Chondrocyte (in vitro differentiated cells): Measurements from ENCODE around the gene DCXR. TPM values are rescaled to one million over a fixed set of nuclear protein-coding genes. Genes with fewer than 3 reads are reported as not detected.
A peak's percentile ranks its signal among the peaks of the same experiment; 100 is the strongest.

Experiments
- DNase-seq: peaks from one replicate; pipeline ENCODE4 v3.0.0; 2021; ENCODE audit warnings: mixed read lengths, low spot score
- H3K27ac Mint-ChIP-seq: one replicate; pipeline ENCODE4 v1.8.0; 2021; ENCODE audit warnings: mild to moderate bottlenecking, moderate library complexity, mixed read lengths; ENCODE audit not compliant: unreplicated experiment
- H3K27me3 Mint-ChIP-seq: 2 replicates; pipeline ENCODE4 v1.8.0; 2021; ENCODE audit warnings: low read depth, mixed read lengths
- H3K36me3 Mint-ChIP-seq: 2 replicates; pipeline ENCODE4 v1.8.0; 2021; ENCODE audit warnings: low read depth, mixed read lengths
- H3K4me1 Mint-ChIP-seq: 2 replicates; pipeline ENCODE4 v1.8.0; 2021; ENCODE audit warnings: low read depth, mild to moderate bottlenecking, mixed read lengths
- H3K4me3 Mint-ChIP-seq: one replicate; pipeline ENCODE4 v1.8.0; 2021; ENCODE audit warnings: mild to moderate bottlenecking, moderate library complexity, mixed read lengths; ENCODE audit not compliant: unreplicated experiment
- H3K9me3 Mint-ChIP-seq: 2 replicates; pipeline ENCODE4 v1.8.0; 2021; ENCODE audit warnings: low read depth, mixed read lengths
- total RNA-seq: library from RNA; stranded (reverse); gene quantifications from 3 replicates; pipeline ENCODE4 v1.2.1, GENCODE V29; 2021
- TF ChIP-seq, protein P1 (sequence below): fragments of 200-600 bp; sonication (generic); IDR thresholded peaks from 2 replicates; pipeline ENCODE4 v1.5.0; 2021; ENCODE audit warnings: antibody characterized with exemption, mild to moderate bottlenecking, moderate library complexity

The DCXR gene
- total RNA-seq, 1 donor from 2014 or later = 59.8 TPM

DNA sequence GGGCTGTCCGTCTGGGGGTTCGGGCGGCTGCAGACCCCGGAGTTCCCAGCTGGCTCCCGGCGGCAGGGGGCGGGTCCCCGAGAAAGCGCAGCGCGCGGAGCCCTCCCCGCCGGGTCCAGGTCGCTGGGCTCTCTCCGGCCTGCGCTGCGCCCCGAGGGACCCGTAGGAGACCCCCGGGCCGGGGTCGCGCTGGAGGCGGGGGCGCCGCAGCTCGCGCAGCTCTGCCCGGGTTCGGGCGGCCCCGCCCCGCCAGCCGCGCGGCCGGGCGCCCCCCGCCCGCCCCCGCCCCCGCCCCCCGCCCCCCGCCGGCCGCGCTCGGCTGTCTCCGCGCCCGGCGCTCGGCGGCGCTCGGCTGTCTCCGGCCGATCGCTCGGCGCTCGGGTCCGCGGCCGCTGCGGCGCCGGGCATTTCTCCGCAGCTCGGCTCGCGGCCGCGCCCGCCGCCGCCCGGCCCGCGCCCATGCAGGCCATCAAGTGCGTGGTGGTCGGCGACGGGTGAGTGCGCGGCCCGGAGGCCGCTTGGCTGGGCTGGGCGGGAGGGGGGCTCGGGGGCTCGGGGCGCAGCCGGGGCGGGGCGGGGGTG, 6.1 kb downstream of the DCXR start, which contains the start of gene RAC3:
TSS of gene RAC3 (plus strand) at position 376 of the 582 bp plus-strand sequence. CDS start at position 460, 84 bp downstream.
- Mint-ChIP-seq H3K27me3 (no peaks in the 10 kb centered on the region), H3K36me3 (no peaks in the 10 kb centered on the region), H3K4me3 (peak within 1 kb of the TSS; percentile 76), H3K9me3 (no peaks in the 10 kb centered on the region), H3K27ac (peak within 1 kb of the TSS; percentile 57), H3K4me1 (peaks cover 11% of the 10 kb centered on the region)
- no peak for DNase-seq
- TF ChIP-seq, protein P1, sequence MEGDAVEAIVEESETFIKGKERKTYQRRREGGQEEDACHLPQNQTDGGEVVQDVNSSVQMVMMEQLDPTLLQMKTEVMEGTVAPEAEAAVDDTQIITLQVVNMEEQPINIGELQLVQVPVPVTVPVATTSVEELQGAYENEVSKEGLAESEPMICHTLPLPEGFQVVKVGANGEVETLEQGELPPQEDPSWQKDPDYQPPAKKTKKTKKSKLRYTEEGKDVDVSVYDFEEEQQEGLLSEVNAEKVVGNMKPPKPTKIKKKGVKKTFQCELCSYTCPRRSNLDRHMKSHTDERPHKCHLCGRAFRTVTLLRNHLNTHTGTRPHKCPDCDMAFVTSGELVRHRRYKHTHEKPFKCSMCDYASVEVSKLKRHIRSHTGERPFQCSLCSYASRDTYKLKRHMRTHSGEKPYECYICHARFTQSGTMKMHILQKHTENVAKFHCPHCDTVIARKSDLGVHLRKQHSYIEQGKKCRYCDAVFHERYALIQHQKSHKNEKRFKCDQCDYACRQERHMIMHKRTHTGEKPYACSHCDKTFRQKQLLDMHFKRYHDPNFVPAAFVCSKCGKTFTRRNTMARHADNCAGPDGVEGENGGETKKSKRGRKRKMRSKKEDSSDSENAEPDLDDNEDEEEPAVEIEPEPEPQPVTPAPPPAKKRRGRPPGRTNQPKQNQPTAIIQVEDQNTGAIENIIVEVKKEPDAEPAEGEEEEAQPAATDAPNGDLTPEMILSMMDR = no peak

DNA sequence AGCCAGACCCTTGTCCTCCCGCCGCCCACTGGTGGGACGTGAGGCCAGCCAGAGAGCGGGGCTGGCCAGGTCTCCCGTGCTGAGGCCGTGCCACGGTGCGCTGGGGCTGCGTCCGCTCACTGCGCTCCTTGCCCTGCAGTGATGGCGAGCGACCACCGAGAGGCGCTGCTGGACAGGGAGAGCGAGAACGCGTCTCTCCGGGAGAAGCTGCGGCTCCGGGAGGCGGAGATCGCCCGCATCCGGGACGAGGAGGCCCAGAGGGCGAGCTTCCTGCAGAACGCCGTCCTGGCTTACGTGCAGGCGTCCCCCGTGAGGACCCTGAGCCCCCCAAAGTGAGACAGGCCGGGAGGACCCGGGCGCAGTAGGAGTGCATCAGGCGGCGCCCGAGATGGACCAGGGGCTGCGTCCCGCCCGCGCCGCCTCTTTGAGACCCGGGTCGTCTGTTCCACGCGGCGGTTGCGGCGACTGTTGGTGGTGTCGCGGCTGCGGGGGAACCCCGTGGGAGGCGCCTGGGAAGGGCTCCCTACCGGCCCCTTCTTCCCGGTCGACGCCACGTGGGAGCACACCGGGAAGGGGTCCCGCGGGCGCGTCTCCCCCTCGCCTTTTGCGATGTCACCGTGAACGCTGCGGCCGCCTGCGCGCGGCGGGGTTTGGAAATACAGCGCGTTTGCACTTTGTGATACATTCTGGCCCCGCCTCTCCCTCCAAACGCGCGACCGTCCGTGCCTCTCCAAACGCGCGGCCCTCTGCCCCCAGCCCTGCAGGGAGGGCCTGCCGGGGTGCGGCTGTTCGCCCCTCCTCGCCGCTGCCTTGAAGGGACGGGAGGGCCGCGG, 6.8 kb downstream of the DCXR start:
- Mint-ChIP-seq H3K9me3 (no peaks in the 10 kb centered on the region), H3K4me1 (peaks cover 11% of the 10 kb centered on the region), H3K27me3 (no peaks in the 10 kb centered on the region), H3K4me3 (peak overlapping the region; percentile 76), H3K36me3 (no peaks in the 10 kb centered on the region), H3K27ac (peak overlapping the region; percentile 57)
- TF ChIP-seq, protein P1 = peak; percentile 93
- no peak for DNase-seq

DNA sequence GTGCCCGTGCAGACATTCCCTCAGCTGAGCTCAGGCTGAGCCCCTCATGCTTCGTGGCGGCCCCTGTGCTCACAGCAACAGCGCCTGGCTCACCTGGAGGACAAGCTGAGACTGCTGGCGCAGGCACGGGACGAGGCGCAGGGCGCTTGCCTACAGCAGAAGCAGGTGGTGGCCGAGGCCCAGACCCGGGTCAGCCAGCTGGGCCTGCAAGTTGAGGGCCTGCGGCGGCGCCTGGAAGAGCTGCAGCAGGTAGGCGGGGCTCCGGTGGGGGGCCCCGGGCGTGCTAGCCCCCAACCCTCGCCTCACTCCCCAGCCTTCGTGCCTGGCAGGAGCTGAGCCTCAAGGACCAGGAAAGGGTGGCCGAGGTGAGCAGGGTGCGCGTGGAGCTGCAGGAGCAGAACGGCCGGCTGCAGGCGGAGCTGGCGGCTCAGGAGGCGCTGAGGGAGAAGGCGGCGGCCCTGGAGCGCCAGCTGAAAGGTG, 7.5 kb downstream of the DCXR start:
- Mint-ChIP-seq H3K9me3 (no peaks in the 10 kb centered on the region), H3K4me3 (no peak overlapping the region), H3K36me3 (no peaks in the 10 kb centered on the region), H3K4me1 (peaks cover 11% of the 10 kb centered on the region), H3K27me3 (no peaks in the 10 kb centered on the region), H3K27ac (no peak overlapping the region)
- TF ChIP-seq, protein P1 = no peak
- no peak for DNase-seq

DNA sequence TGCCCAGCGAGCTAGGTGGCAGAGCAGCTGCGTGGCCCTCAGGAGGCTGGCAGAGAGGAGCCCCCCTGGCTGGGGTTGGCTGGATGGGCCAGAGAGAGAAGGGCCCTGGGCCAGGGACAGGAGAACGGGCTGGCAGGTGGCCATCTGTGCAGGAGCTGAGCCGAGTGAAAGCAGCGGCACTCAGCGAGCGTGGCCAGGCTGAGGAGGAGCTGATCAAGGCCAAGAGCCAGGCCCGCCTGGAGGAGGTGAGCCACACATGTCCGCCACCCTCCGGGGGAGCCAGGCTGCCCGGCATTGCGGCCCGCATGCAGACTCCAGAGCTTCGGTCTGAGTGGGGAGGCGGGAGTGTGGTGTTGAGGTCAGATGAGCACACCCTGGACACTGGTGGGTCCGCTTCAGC, 8.1 kb downstream of the DCXR start:
- no peak for DNase-seq
- H3K9me3 Mint-ChIP-seq = no peaks in the 10 kb centered on the region
- no peaks in the 10 kb centered on the region for H3K36me3 Mint-ChIP-seq
- no peak overlapping the region for H3K27ac Mint-ChIP-seq
- TF ChIP-seq, protein P1 = no peak
- peaks cover 11% of the 10 kb centered on the region for H3K4me1 Mint-ChIP-seq
- H3K4me3 Mint-ChIP-seq = no peak overlapping the region
- no peaks in the 10 kb centered on the region for H3K27me3 Mint-ChIP-seq

- H3K36me3 Mint-ChIP-seq = no peaks in the 10 kb centered on the region
- no peak overlapping the region for H3K27ac Mint-ChIP-seq
- H3K27me3 Mint-ChIP-seq = no peaks in the 10 kb centered on the region
- TF ChIP-seq, protein P1 = no peak
- H3K4me1 Mint-ChIP-seq = peaks cover 14% of the 10 kb centered on the region
- no peaks in the 10 kb centered on the region for H3K9me3 Mint-ChIP-seq
- no peak for DNase-seq
- no peak overlapping the region for H3K4me3 Mint-ChIP-seq
Observed at GRCh38 chr17:82028966-82029365, 8.5 kb downstream of the DCXR start.
